Tibial nerve (tissue), 4 donors: ENCODE measurements around the gene CGN. TPM values are rescaled to one million over a fixed set of nuclear protein-coding genes. Genes with fewer than 3 reads are reported as not detected.

Experiments used
- DNase-seq, 2 donors: peaks; one replicate each; pipeline ENCODE4 v3.0.0-alpha.2; 2019; ENCODE audit warnings: low spot score in 2 of 2
- H3K27ac ChIP-seq, 4 donors: fragments of 200-600 bp; sonication (generic) in 3 of 4; one replicate each; pipeline ENCODE4 v1.5.1; 2017 to 2019; ENCODE audit warnings: mild to moderate bottlenecking in 1 of 4
- H3K27me3 ChIP-seq, 2 donors: fragments of 200-600 bp; sonication (generic) in 1 of 2; one replicate each; pipeline versions ENCODE4 v1.5.1 to v1.6.0; 2017 to 2019
- H3K36me3 ChIP-seq, 3 donors: fragments of 200-600 bp; sonication (generic); one replicate each; pipeline ENCODE4 v1.5.1; 2018 to 2019
- H3K4me1 ChIP-seq, 4 donors: fragments of 200-600 bp; sonication (generic) in 3 of 4; one replicate each; pipeline ENCODE4 v1.5.1; 2017 to 2019
- H3K4me3 ChIP-seq, 4 donors: fragments of 200-600 bp; sonication (generic) in 3 of 4; one replicate each; pipeline ENCODE4 v1.5.1; 2017 to 2019; ENCODE audit warnings: mild to moderate bottlenecking in 1 of 4, moderate library complexity in 1 of 4
- H3K9me3 ChIP-seq, 4 donors: fragments of 200-600 bp; sonication (generic) in 3 of 4; one replicate each; pipeline ENCODE4 v1.5.1; 2017 to 2019
- EP300 ChIP-seq, 2 donors: sonication (generic); formaldehyde crosslinking; IDR thresholded peaks; one replicate each; pipeline ENCODE4 v1.6.1; 2017; ENCODE audit warnings: antibody characterized with exemption in 2 of 2, mild to moderate bottlenecking in 1 of 2
- POLR2A ChIP-seq, 2 donors: fragments of 450-650 bp; IDR thresholded peaks; one replicate each; pipeline ENCODE4 v1.6.1; 2017; ENCODE audit warnings: antibody characterized with exemption in 2 of 2, mild to moderate bottlenecking in 2 of 2, moderate library complexity in 2 of 2
- WGBS, 2 donors: methylation state at CpG; one replicate each; pipeline ENCODE4 v1.1.5; 2018; 5-methylcytosine and 5-hydroxymethylcytosine counted together
- total RNA-seq, 4 donors: library from RNA; depleted of rRNA; stranded (reverse); fragments of >200 nt; gene quantifications; one replicate each; pipeline ENCODE4 v1.1.0, GENCODE V29; 2016
- TF ChIP-seq, protein P1 (sequence below), 5 experiments: fragments of 200-600 bp in 3 of 5; fragments of 450-650 bp in 2 of 5; sonication (generic) in 3 of 5; IDR thresholded peaks; one replicate each; pipeline ENCODE4 v1.5.1; 2016 to 2019; ENCODE audit warnings: antibody characterized with exemption in 5 of 5, mild to moderate bottlenecking in 3 of 5, moderate library complexity in 2 of 5

Gene CGN
- total RNA-seq, 4 donors from 2014 or later = 0.63 to 4.9 (median 2.0) TPM

- no peaks in the 10 kb centered on the region for H3K36me3 ChIP-seq
- TF ChIP-seq POLR2A (IDR thresholded peaks at IDR 0.05) (no peak), EP300 (IDR thresholded peaks at IDR 0.05) (no peak)
- TF ChIP-seq, protein P1, sequence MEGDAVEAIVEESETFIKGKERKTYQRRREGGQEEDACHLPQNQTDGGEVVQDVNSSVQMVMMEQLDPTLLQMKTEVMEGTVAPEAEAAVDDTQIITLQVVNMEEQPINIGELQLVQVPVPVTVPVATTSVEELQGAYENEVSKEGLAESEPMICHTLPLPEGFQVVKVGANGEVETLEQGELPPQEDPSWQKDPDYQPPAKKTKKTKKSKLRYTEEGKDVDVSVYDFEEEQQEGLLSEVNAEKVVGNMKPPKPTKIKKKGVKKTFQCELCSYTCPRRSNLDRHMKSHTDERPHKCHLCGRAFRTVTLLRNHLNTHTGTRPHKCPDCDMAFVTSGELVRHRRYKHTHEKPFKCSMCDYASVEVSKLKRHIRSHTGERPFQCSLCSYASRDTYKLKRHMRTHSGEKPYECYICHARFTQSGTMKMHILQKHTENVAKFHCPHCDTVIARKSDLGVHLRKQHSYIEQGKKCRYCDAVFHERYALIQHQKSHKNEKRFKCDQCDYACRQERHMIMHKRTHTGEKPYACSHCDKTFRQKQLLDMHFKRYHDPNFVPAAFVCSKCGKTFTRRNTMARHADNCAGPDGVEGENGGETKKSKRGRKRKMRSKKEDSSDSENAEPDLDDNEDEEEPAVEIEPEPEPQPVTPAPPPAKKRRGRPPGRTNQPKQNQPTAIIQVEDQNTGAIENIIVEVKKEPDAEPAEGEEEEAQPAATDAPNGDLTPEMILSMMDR (IDR thresholded peaks at IDR 0.05) = no peak
- H3K27ac ChIP-seq = no peak overlapping the region
- 56 to 63% methylated on average over 5 of the region's 5 CpGs for WGBS, 2 donors
- H3K27me3 ChIP-seq = no peaks in the 10 kb centered on the region
- no peak overlapping the region for H3K4me3 ChIP-seq
- DNase-seq = no peak
- H3K4me1 ChIP-seq = no peaks in the 10 kb centered on the region
- H3K9me3 ChIP-seq = peaks cover 0 to 11% (median 0%) of the 10 kb centered on the region in 4 donors
Observed at GRCh38 chr1:151479462-151479861, 31.7 kb upstream of the CGN start.

DNA sequence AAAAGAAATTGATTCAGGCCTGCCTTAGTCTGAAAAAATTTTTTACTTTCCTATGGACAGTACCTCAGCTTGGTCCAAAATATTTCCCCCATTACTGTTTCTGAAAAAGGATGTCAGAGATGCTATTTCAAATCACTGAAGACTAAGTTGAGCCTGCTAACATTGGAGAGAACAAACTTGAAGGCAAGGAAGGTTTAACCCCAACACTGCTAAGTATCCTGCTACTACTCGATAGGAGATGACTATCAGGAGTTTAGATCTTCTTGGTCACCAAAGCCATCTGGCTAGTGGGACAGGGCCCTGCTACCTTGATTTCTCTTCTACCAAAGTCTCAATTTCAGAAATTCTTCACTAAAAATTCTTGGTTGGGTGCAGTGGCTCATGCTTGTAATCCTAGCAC is 29.2 kb upstream of the CGN start:
- no peaks in the 10 kb centered on the region for H3K36me3 ChIP-seq
- no peaks in the 10 kb centered on the region for H3K4me1 ChIP-seq
- DNase-seq = no peak
- H3K27me3 ChIP-seq = no peaks in the 10 kb centered on the region
- 93 to 100% methylated on average over 1 of the region's 1 CpG for WGBS, 2 donors
- H3K4me3 ChIP-seq = no peak overlapping the region
- H3K9me3 ChIP-seq = peaks cover 0 to 11% (median 0%) of the 10 kb centered on the region in 4 donors
- TF ChIP-seq POLR2A (IDR thresholded peaks at IDR 0.05) (no peak), EP300 (IDR thresholded peaks at IDR 0.05) (no peak)
- TF ChIP-seq, protein P1 (IDR thresholded peaks at IDR 0.05) = no peak
- H3K27ac ChIP-seq = no peak overlapping the region

GRCh38 chr1:151485685-151486255 is 25.4 kb upstream of the CGN start:
- TF ChIP-seq, protein P1 (IDR thresholded peaks at IDR 0.05) = no peak
- no peak for TF ChIP-seq POLR2A (IDR thresholded peaks at IDR 0.05)
- no peak for TF ChIP-seq EP300 (IDR thresholded peaks at IDR 0.05)
- DNase-seq = no peak
- 44 to 65% methylated on average over 5 of the region's 5 CpGs for WGBS, 2 donors

GRCh38 chr1:151486557-151486956 is 24.6 kb upstream of the CGN start:
- H3K27me3 ChIP-seq = no peaks in the 10 kb centered on the region
- WGBS, 2 donors = 94 to 96% methylated on average over 1 of the region's 1 CpG
- peaks cover 0 to 11% (median 0%) of the 10 kb centered on the region in 4 donors for H3K9me3 ChIP-seq
- no peaks in the 10 kb centered on the region for H3K36me3 ChIP-seq
- no peak for TF ChIP-seq EP300 (IDR thresholded peaks at IDR 0.05)
- TF ChIP-seq, protein P1 (IDR thresholded peaks at IDR 0.05) = no peak
- no peak for TF ChIP-seq POLR2A (IDR thresholded peaks at IDR 0.05)
- DNase-seq = no peak
- H3K4me1 ChIP-seq = no peaks in the 10 kb centered on the region
- H3K27ac ChIP-seq = no peak overlapping the region
- H3K4me3 ChIP-seq = no peak overlapping the region

More at GRCh38 chr1:151485685-151486255, 25.4 kb upstream of the CGN start:
- Histone ChIP-seq H3K4me1 (no peaks in the 10 kb centered on the region), H3K27ac (no peak overlapping the region), H3K36me3 (no peaks in the 10 kb centered on the region), H3K9me3 (peaks cover 0 to 11% (median 0%) of the 10 kb centered on the region in 4 donors), H3K27me3 (no peaks in the 10 kb centered on the region), H3K4me3 (no peak overlapping the region)

GRCh38 chr1:151491641-151492040 is 19.5 kb upstream of the CGN start:
- no peaks in the 10 kb centered on the region for H3K9me3 ChIP-seq
- no peak overlapping the region for H3K4me3 ChIP-seq

More at GRCh38 chr1:151491641-151492040, 19.5 kb upstream of the CGN start:
- 84 to 85% methylated on average over 5 of the region's 5 CpGs for WGBS, 2 donors
- DNase-seq = no peak
- TF ChIP-seq, protein P1 (IDR thresholded peaks at IDR 0.05) = no peak
- Histone ChIP-seq H3K27me3 (no peaks in the 10 kb centered on the region), H3K27ac (no peak overlapping the region), H3K36me3 (no peaks in the 10 kb centered on the region), H3K4me1 (peaks cover 0 to 15% (median 0%) of the 10 kb centered on the region in 4 donors)
